Loucy (cell line): ENCODE data around the gene PEX12.
"Not testable (repeated sequence)": the region's sequence is repeated elsewhere in the genome, so short reads cannot be mapped to it uniquely, and the experiment has no call there.

Experiments used
- EZH2phosphoT487 ChIP-seq: fragments of 200-600 bp; IDR thresholded peaks from 2 replicates; pipeline ENCODE4 v1.6.1; 2018; ENCODE audit warnings: antibody characterized with exemption, mild to moderate bottlenecking, moderate library complexity, borderline replicate concordance
- TF ChIP-seq, protein P1 (sequence below): fragments of 200-600 bp; sonication (generic); conservative IDR thresholded peaks from 2 replicates; pipeline ENCODE4 v1.5.1; 2014; ENCODE audit warnings: mild to moderate bottlenecking, antibody characterized with exemption, low read length

DNA sequence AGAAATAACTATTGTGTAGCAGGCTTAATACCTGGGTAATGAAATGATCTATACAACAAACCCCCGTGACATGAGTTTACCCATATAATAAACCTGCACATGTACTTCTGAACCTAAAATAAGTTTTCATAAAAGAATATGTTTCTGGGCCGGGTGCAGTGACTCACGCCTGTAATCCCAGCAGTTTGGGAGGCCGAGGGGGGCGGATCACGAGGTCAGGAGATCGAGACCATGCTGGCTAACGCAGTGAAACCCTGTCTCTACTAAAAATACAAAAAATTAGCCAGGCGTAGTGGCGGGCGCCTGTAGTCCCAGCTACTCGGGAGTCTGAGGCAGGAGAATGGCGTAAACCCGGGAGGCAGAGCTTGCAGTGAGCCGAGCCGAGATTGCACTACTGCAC is 15.2 kb downstream of the PEX12 start:
- TF ChIP-seq, protein P1, sequence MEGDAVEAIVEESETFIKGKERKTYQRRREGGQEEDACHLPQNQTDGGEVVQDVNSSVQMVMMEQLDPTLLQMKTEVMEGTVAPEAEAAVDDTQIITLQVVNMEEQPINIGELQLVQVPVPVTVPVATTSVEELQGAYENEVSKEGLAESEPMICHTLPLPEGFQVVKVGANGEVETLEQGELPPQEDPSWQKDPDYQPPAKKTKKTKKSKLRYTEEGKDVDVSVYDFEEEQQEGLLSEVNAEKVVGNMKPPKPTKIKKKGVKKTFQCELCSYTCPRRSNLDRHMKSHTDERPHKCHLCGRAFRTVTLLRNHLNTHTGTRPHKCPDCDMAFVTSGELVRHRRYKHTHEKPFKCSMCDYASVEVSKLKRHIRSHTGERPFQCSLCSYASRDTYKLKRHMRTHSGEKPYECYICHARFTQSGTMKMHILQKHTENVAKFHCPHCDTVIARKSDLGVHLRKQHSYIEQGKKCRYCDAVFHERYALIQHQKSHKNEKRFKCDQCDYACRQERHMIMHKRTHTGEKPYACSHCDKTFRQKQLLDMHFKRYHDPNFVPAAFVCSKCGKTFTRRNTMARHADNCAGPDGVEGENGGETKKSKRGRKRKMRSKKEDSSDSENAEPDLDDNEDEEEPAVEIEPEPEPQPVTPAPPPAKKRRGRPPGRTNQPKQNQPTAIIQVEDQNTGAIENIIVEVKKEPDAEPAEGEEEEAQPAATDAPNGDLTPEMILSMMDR, result not testable (repeated sequence)
- not testable (repeated sequence) for TF ChIP-seq EZH2phosphoT487
